ENCODE data around the gene CCR2.

- no peak for TF ChIP-seq POLR2A (IDR thresholded peaks at IDR 0.05)
- TF ChIP-seq, protein P1, sequence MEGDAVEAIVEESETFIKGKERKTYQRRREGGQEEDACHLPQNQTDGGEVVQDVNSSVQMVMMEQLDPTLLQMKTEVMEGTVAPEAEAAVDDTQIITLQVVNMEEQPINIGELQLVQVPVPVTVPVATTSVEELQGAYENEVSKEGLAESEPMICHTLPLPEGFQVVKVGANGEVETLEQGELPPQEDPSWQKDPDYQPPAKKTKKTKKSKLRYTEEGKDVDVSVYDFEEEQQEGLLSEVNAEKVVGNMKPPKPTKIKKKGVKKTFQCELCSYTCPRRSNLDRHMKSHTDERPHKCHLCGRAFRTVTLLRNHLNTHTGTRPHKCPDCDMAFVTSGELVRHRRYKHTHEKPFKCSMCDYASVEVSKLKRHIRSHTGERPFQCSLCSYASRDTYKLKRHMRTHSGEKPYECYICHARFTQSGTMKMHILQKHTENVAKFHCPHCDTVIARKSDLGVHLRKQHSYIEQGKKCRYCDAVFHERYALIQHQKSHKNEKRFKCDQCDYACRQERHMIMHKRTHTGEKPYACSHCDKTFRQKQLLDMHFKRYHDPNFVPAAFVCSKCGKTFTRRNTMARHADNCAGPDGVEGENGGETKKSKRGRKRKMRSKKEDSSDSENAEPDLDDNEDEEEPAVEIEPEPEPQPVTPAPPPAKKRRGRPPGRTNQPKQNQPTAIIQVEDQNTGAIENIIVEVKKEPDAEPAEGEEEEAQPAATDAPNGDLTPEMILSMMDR (IDR thresholded peaks at IDR 0.05 in 4 of 5, conservative IDR thresholded peaks at IDR 0.05 in 1 of 5) = no peak
These were observed 15.8 kb downstream of the CCR2 start for GRCh38 chr3:46369675-46370132.
